ENCODE measurements around the gene SYNGR2. TPM values are rescaled to one million over a fixed set of nuclear protein-coding genes. Genes with fewer than 3 reads are reported as not detected.
"Not testable (repeated sequence)": the region's sequence is repeated elsewhere in the genome, so short reads cannot be mapped to it uniquely, and the experiment has no call there.

Gene SYNGR2
- total RNA-seq, 1 experiment from 2014 or later: 67.0 TPM

GRCh38 chr17:78129351-78130089, 38.9 kb upstream of the SYNGR2 start:
- in situ Hi-C loops (cut with HindIII; ENCODE audit: low sequenced_read_pairs): no loop called here
- DNase-seq (ENCODE audit: low spot score): no peak

- in situ Hi-C loops (cut with HindIII; ENCODE audit: low sequenced_read_pairs): no loop called here
- no peak for DNase-seq (ENCODE audit: low spot score)
These were observed 38.3 kb upstream of the SYNGR2 start for GRCh38 chr17:78130090-78130436.

GRCh38 chr17:78130437-78131101, 37.8 kb upstream of the SYNGR2 start, which contains the start of gene TMC8:
TSS of gene TMC8 (plus strand) at chr17:78130771. CDS start at chr17:78131589, 818 bp downstream.
- in situ Hi-C loops (cut with HindIII; ENCODE audit: low sequenced_read_pairs): no loop called here
- DNase-seq (ENCODE audit: low spot score): no peak

DNA sequence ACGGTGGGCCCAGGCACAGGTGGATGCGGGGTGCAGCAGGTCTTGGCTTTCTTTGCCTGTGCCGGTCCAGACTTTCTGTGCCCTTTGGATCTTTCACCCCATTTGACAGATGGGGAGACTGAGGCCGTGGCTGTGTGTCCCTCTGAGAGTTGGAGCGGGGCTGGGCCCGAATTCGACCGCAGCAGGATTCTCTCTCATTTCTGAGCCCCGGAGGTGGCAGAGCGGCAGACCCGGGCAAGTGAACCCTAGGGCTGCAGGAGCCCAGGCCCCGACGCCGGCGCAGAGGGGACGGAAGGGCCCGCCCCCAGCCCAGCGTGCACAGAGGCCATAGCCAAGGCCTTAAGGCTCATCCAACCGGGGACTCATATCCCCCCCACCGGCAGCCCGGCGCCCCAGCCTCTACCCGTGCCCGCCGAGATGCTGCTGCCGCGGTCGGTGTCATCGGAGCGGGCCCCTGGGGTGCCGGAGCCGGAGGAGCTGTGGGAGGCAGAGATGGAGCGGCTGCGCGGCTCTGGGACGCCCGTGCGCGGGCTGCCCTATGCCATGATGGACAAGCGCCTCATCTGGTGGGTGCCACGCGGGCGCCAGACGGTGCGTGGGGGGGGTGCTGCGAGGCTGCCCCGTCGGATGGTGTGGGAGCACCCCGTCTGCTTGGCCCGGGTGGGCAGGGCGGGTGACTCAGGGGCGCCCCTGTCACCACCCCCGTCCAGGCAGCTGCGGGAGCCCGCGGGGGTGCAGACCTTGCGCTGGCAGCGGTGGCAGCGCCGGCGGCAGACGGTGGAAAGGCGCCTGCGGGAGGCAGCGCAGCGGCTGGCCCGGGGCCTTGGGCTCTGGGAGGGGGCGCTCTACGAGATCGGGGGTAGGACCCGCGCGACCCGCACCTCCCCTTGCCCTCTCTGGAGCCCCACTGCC, 37.0 kb upstream of the SYNGR2 start:
- DNase-seq (ENCODE audit: low spot score): no peak
- in situ Hi-C loops (cut with HindIII; ENCODE audit: low sequenced_read_pairs): no loop called here

GRCh38 chr17:78132084-78132676, 36.2 kb upstream of the SYNGR2 start:
- no peak for DNase-seq (ENCODE audit: low spot score)
- in situ Hi-C loops (cut with HindIII; ENCODE audit: low sequenced_read_pairs): no loop called here

DNA sequence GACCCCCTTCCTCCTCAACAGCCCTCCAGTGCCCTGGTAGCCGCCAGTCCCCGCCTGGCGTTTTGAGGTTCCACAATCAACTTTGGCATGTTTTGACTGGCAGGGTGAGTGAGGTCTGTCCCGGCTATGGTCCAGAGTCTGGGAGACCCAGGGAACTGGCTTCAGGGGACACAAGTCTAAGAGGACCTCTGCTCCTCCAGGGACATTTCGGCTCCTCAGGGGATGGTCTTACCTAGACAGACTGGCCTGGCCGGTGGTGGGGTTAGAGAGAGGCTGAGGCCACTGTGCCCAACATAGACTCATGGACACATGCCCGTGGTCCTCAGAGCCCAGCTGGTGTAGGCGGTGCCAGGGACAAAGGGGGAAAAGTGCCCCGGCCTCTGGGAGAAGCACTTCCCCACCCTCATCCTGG, 35.6 kb upstream of the SYNGR2 start:
- in situ Hi-C loops (cut with HindIII; ENCODE audit: low sequenced_read_pairs): no loop called here
- no peak for DNase-seq (ENCODE audit: low spot score)

DNA sequence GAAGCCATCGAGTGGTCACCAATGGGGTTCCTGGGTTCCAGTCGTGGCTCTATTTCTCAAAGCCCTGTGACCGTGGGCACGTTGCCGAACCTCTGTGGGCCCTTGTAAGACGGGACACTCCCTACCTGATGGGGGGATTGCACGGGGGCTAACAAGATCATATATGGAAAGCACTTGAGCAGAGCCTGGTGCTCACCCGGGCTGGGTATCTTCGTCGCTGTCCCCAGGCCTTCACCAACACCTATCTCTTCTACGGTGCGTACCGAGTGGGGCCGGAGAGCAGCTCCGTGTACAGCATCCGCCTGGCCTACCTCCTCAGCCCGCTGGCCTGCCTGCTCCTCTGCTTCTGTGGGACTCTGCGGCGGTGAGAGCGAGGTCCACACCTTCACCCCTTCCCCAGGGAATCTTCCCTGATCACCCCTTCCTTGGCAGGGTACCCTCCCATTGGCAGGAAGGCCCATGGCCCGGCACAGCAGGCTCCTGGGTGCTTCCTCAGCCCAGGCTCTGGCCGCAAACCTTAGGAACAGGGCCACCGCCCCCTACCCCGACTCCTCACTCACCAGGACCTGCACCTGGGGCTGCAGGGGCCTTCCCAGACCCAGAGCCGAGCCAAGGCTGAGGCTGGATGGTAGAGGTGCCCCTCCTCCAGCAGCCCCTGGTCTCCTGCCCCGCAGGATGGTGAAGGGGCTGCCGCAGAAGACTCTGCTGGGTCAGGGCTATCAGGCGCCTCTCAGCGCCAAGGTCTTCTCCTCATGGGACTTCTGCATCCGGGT, 35.0 kb upstream of the SYNGR2 start:
- in situ Hi-C loops (cut with HindIII; ENCODE audit: low sequenced_read_pairs): no loop called here
- DNase-seq (ENCODE audit: low spot score): no peak

- peak; percentile 44 for DNase-seq (ENCODE audit: low spot score)
- in situ Hi-C loops (cut with HindIII; ENCODE audit: low sequenced_read_pairs): no loop called here
These were observed 34.1 kb upstream of the SYNGR2 start for GRCh38 chr17:78133971-78134898.

DNA sequence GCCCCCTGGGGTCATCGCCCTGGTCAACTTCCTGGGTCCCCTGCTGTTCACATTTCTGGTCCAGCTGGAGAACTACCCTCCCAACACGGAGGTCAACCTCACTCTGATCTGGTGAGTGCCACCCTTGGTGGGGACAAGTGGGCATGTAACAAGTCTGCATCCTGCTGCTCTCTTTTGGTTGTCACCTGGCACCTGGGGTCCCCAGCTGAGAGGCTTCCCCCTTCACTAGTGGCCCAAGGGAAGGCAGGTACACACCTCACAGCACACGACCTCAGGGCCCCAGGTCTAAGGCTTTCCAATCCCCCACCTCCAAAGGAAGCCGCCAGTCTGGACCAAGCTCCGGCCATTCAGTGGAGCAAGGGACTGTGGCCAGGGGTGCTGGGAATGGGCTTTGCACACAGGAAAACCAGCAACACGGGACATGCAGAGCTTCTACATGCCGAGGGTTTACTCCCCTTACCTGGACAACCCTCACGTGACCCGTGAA, 33.4 kb upstream of the SYNGR2 start:
- no peak for DNase-seq (ENCODE audit: low spot score)

DNA sequence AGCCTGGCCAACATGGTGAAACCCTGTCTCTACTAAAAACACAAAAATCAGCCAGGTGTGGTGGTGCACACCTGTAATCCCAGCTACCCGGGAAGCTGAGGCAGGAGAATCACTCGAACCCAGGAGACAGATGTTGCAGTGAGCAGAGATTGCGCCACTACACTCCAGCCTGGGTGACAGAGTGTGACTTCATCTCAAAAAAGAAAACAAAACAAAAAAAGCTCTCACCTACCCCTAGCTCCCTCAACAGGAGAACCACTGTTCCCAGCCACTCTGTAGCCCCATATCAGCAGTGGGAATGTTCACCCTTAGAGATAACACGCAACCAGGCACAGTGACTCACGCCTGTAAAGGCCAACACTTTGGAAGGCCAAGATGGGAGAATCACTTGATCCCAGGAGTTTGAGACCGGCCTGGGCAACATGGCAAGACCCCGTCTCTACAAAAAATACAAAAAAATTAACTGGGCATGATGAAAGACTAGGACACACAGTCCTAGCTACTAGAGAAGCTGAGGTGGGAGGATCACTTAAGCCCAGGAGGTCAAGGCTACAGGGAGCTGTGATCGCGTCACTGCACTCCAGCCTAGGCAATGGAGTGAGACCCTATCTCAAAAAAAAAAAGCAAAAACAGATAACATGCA, 32.4 kb upstream of the SYNGR2 start:
- no peak for DNase-seq (ENCODE audit: low spot score)
- in situ Hi-C loops (cut with HindIII; ENCODE audit: low sequenced_read_pairs): no loop called here

More for the DNA sequence above, 33.4 kb upstream of the SYNGR2 start:
- in situ Hi-C loops (cut with HindIII; ENCODE audit: low sequenced_read_pairs): no loop called here

GRCh38 chr17:78137392-78138203, 30.8 kb upstream of the SYNGR2 start:
- in situ Hi-C loops (cut with HindIII; ENCODE audit: low sequenced_read_pairs): no loop called here
- no peak for DNase-seq (ENCODE audit: low spot score)

GRCh38 chr17:78138204-78139060, 29.9 kb upstream of the SYNGR2 start:
- in situ Hi-C loops (cut with HindIII; ENCODE audit: low sequenced_read_pairs): no loop called here
- no peak for DNase-seq (ENCODE audit: low spot score)

GRCh38 chr17:78139861-78140168, 28.6 kb upstream of the SYNGR2 start:
- in situ Hi-C loops (cut with HindIII; ENCODE audit: low sequenced_read_pairs): not testable (repeated sequence)

GRCh38 chr17:78140169-78141051, 28.0 kb upstream of the SYNGR2 start:
- in situ Hi-C loops (cut with HindIII; ENCODE audit: low sequenced_read_pairs): no loop called here
- DNase-seq (ENCODE audit: low spot score): peak; percentile 65

More at GRCh38 chr17:78139861-78140168, 28.6 kb upstream of the SYNGR2 start:
- not testable (repeated sequence) for DNase-seq (ENCODE audit: low spot score)
